DMS53 treated with DMSO at 0.1 percent for 48 hours (cell line): ENCODE results near the gene GBX1.
A peak's percentile ranks its signal among the peaks of the same experiment; 100 is the strongest.

ENCODE experiments used
- DNase-seq: peaks from one replicate; lab custom pipeline; 2025; ENCODE audit not compliant: unreplicated experiment; lab: John Stamatoyannopoulos, UW

The GBX1 gene

GRCh38 chr7:151174246-151175046 lies 7.0 kb upstream of the GBX1 start:
- peak; percentile 46 for DNase-seq

- DNase-seq, result no peak
Measured at GRCh38 chr7:151173386-151174245, 6.1 kb upstream of the GBX1 start.

- peak; percentile 84 for DNase-seq
Measured at GRCh38 chr7:151172273-151173141, 5.0 kb upstream of the GBX1 start.

- no peak for DNase-seq
Measured at GRCh38 chr7:151168787-151169162, 1.3 kb upstream of the GBX1 start.

DNA sequence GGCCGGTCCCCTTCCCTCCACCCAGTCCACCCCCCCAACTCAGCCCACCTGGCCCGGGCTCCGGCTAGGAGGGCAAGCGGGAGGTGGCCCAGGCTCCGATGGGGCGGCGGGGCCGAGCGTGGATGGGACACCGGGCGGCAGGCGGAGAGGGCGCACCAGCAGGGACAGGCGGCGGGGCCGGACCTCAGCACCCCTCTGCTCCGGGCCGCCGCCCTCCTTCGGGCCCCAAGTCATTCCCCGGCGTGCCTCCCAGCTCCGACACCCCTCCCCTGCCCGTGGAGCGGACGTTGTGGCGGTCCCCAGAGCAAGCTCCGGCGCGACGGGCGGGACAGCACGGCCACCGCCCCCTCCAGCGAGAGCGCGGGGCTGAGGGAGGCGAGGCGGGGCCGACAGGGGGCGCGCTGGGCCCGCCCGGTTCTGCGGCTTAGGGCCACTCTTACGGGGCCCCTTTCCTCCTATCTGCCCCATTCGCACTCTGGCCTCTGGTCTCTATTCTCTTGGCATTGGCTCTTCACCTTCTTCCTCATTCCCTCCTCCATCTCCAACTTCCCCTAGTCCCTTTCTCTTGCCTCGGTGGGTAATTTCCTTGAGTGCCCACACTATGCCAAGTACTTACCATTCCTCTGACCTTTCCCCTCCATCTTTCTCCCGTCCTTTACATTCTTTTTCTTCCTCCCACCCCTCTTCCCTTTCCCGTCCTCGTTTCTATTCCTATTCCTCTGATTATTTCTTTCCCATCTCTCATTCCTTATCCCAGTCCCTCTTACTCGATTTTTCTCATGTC lies 701 bp upstream of the GBX1 start:
- no peak for DNase-seq

- DNase-seq, result no peak
Measured at GRCh38 chr7:151166629-151167196, 781 bp downstream of the GBX1 start.

GRCh38 chr7:151161757-151162156 lies 5.7 kb downstream of the GBX1 start:
- DNase-seq, result no peak

DNA sequence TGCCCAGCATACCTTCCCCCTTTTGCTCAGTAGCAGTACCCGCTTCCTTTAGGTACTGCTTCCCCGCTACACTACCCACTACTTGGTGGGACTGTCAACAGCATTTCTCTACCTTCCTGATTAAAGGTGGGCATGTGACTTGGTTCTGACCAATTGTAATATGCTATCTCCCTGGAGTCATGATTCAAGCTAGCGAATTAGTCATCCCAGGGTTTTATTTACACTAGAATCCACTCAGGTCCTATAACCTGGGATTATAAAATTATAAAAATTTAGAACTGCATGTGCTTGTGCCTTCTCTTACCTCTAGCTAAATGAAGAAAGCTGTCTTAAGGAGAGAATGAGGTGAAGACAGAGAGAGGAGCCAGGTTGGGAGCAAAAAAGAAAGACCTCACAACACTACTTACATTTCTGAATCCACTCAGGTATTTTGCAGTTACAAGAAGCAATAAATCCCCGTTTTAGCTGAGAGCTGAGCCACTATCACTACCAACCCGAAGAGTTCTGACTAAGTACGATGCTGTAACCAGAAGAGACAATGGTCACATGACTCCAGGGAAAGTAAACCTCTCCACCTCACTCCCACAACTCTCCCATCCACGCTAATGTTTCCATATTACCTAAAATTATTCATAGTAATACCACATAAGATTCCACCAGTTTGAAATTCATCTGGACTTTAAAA lies 9.7 kb downstream of the GBX1 start:
- DNase-seq, result peak; percentile 72

- no peak for DNase-seq
Measured at GRCh38 chr7:151152643-151153513, 14.6 kb downstream of the GBX1 start.

DNA sequence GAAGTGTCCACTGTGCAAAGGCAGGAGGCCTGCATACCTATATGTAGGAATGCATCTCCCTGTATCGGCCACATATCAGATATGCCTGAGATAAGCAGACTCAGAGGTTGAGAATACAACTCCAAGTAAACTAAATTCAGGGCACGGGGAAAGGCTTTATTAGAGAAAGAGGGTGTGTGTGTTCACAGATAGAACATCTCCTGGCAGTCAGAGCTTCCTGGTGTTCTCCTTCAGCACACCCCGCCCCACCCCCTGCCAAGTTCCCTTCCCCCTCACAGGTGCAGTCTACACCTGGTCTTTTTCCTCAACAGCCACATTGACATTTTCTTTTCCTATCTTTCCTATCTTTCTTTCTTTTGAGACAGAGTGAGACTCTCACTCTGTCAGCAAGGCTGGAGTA lies 17.1 kb downstream of the GBX1 start:
- DNase-seq, result no peak

GRCh38 chr7:151148319-151149259 lies 18.9 kb downstream of the GBX1 start:
- DNase-seq, result no peak

DNA sequence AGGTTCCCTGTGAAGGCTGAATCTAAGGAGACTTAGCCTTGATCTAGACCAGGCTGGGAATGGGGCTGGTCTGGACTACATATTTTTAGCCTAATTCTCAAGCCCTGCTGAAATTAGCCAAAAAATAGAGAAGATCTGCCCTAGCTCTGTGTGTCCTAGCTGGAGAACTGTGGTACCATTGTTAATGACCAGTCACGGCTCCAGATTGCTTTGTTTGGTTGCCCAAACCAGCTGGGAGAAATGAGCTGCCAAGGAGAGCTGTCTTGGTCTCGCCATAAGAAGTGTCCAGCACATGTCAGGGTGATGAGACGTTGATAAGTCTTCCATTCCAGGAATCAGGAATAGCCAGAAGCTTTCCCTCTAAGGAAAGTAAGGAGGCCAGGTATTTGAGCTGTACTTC lies 20.7 kb downstream of the GBX1 start:
- DNase-seq, result no peak

- no peak for DNase-seq
Measured at GRCh38 chr7:151144387-151144786, 23.1 kb downstream of the GBX1 start.

- DNase-seq, result no peak
Measured at GRCh38 chr7:151143261-151144015, 24.1 kb downstream of the GBX1 start.

DNA sequence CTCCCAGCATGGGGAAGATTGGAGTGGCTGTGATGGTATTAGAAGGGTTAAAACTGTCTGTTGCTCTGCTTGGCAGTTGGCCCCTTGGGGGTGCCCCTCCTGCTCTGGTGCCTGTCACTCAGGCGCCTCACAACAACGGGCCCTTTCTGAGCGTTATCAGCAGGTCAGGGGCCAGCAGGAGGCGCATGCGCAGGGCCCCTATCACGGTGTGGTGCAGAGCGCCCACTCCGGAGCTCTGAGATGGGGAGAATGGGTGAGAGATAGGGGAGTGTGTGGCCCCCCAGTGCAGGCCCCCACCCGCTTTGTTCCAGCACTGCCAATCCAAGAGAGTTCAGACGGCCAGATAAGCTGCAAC lies 24.8 kb downstream of the GBX1 start:
- DNase-seq, result no peak

GRCh38 chr7:151141855-151142685 lies 25.4 kb downstream of the GBX1 start:
- DNase-seq, result no peak
